Osteocyte (in vitro differentiated cells): Measurements from ENCODE around the gene MAP4K2. TPM values are rescaled to one million over a fixed set of nuclear protein-coding genes. Genes with fewer than 3 reads are reported as not detected.
A peak's percentile ranks its signal among the peaks of the same experiment; 100 is the strongest.
"Not testable (repeated sequence)": the region's sequence is repeated elsewhere in the genome, so short reads cannot be mapped to it uniquely, and the experiment has no call there.

Experiments used
- DNase-seq: peaks from one replicate; pipeline ENCODE4 v3.0.0; 2021; ENCODE audit warnings: mixed read lengths; ENCODE audit not compliant: unreplicated experiment; ENCODE audit errors: extremely low spot score
- H3K27ac Mint-ChIP-seq: one replicate; pipeline ENCODE4 v1.8.0; 2021; ENCODE audit warnings: mild to moderate bottlenecking, mixed read lengths; ENCODE audit not compliant: unreplicated experiment
- H3K27me3 Mint-ChIP-seq: one replicate; pipeline ENCODE4 v1.8.0; 2021; ENCODE audit warnings: mixed read lengths; ENCODE audit not compliant: unreplicated experiment
- H3K36me3 Mint-ChIP-seq: one replicate; pipeline ENCODE4 v1.8.0; 2021; ENCODE audit warnings: mixed read lengths; ENCODE audit not compliant: unreplicated experiment
- H3K4me1 Mint-ChIP-seq: one replicate; pipeline ENCODE4 v1.8.0; 2021; ENCODE audit warnings: mixed read lengths; ENCODE audit not compliant: unreplicated experiment
- H3K4me3 Mint-ChIP-seq: one replicate; pipeline ENCODE4 v1.8.0; 2021; ENCODE audit warnings: mild to moderate bottlenecking, moderate library complexity, mixed read lengths; ENCODE audit not compliant: unreplicated experiment
- H3K9me3 Mint-ChIP-seq: one replicate; pipeline ENCODE4 v1.8.0; 2021; ENCODE audit warnings: mixed read lengths; ENCODE audit not compliant: unreplicated experiment
- CTCF ChIP-seq: fragments of 200-600 bp; sonication (generic); IDR thresholded peaks from 2 replicates; pipeline ENCODE4 v1.5.0; 2021; ENCODE audit warnings: antibody characterized with exemption, mild to moderate bottlenecking, moderate library complexity
- total RNA-seq: library from RNA; stranded (reverse); gene quantifications from 2 replicates; pipeline ENCODE4 v1.2.1, GENCODE V29; 2021

MAP4K2 gene
- total RNA-seq, 1 donor from 2014 or later = 16.0 TPM

GRCh38 chr11:64817476-64817875 lies 14.5 kb upstream of the MAP4K2 start:
- no peak for TF ChIP-seq CTCF
- H3K9me3 Mint-ChIP-seq = no peaks in the 10 kb centered on the region
- H3K36me3 Mint-ChIP-seq = no peaks in the 10 kb centered on the region
- H3K27me3 Mint-ChIP-seq = no peaks in the 10 kb centered on the region
- no peak overlapping the region for H3K27ac Mint-ChIP-seq
- H3K4me3 Mint-ChIP-seq = no peak overlapping the region
- no peaks in the 10 kb centered on the region for H3K4me1 Mint-ChIP-seq
- no peak for DNase-seq

GRCh38 chr11:64815433-64815832 lies 12.4 kb upstream of the MAP4K2 start:
- not testable (repeated sequence) for DNase-seq, H3K9me3 Mint-ChIP-seq, H3K27me3 Mint-ChIP-seq, H3K4me3 Mint-ChIP-seq, H3K27ac Mint-ChIP-seq, H3K36me3 Mint-ChIP-seq, H3K4me1 Mint-ChIP-seq

- no peaks in the 10 kb centered on the region for H3K36me3 Mint-ChIP-seq
- H3K27me3 Mint-ChIP-seq = no peaks in the 10 kb centered on the region
- H3K9me3 Mint-ChIP-seq = no peaks in the 10 kb centered on the region
- H3K27ac Mint-ChIP-seq = no peak overlapping the region
- TF ChIP-seq CTCF = no peak
- peaks cover 8% of the 10 kb centered on the region for H3K4me1 Mint-ChIP-seq
- no peak for DNase-seq
- no peak overlapping the region for H3K4me3 Mint-ChIP-seq
Observed at GRCh38 chr11:64814712-64815187, 11.7 kb upstream of the MAP4K2 start.

GRCh38 chr11:64813826-64814225 lies 10.8 kb upstream of the MAP4K2 start:
- H3K4me3 Mint-ChIP-seq = no peak overlapping the region
- H3K4me1 Mint-ChIP-seq = peaks cover 15% of the 10 kb centered on the region
- TF ChIP-seq CTCF = no peak
- no peaks in the 10 kb centered on the region for H3K27me3 Mint-ChIP-seq
- no peak for DNase-seq
- H3K27ac Mint-ChIP-seq = no peak overlapping the region
- no peaks in the 10 kb centered on the region for H3K36me3 Mint-ChIP-seq
- H3K9me3 Mint-ChIP-seq = no peaks in the 10 kb centered on the region

GRCh38 chr11:64810891-64811272 lies 7.9 kb upstream of the MAP4K2 start:
- peaks cover 15% of the 10 kb centered on the region for H3K4me1 Mint-ChIP-seq
- H3K9me3 Mint-ChIP-seq = no peaks in the 10 kb centered on the region
- H3K4me3 Mint-ChIP-seq = peak overlapping the region; percentile 98
- H3K36me3 Mint-ChIP-seq = peaks cover 7% of the 10 kb centered on the region
- no peaks in the 10 kb centered on the region for H3K27me3 Mint-ChIP-seq
- H3K27ac Mint-ChIP-seq = peak overlapping the region; percentile 87
- DNase-seq = no peak
- TF ChIP-seq CTCF = no peak
